Raji (cell line): Measurements from ENCODE around the gene MTUS2.

ENCODE experiments used
- POLR2A ChIP-seq: IDR thresholded peaks from 2 replicates; pipeline ENCODE4 v1.6.1; 2011; ENCODE audit warnings: low read depth, low read length, control low read depth; ENCODE audit not compliant: insufficient read depth

MTUS2 gene

DNA sequence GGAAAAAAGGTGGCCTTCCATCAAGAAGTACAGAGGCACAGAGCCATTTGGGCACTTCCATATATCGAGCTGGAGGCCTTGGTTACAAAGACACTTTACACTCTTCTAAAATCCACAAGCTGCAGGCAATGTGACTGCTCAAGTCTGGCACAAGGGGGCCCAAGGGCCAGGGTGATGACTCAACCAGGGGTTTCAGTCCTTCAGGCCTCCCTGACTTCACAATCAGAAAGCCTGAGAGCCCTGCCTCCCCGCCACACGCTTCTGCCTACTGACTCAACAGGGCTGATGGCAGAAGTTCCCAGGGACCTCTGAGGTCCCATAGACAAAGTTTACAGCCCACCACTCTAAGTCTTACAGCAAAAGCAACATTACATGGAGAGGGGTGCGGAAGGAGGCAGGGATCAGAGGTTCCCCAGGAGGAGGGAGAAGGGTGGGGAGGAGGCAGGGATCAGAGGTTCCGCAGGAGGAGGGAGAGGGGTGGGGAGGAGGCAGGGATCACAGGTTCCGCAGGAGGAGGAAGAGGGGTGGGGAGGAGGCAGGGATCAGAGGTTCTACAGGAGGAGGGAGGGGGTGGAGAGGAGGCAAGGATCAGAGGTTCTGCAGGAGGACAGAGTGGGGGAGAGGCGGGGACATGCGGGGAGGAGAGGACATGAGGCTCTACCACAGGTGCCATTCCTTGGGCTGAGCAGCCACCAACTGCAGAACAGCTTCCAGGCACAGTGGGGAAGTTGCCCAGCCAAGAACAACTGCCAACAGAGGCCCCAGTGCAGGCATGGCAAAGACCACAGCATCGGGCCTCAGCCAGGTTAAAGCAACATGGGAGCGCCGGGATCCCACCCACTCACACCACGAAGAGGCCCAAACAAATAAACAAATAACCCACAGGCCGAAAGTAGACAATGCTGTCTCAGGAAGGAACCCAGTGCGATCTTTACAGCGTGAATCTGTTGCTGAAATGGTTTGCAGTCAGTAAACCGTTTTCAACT, 723.4 kb downstream of the MTUS2 start:
- no peak for TF ChIP-seq POLR2A

- TF ChIP-seq POLR2A = no peak
Observed at GRCh38 chr13:29545988-29546387, 725.8 kb downstream of the MTUS2 start.

- no peak for TF ChIP-seq POLR2A
Observed at GRCh38 chr13:29546662-29547061, 726.5 kb downstream of the MTUS2 start.

- TF ChIP-seq POLR2A = no peak
Observed at GRCh38 chr13:29547153-29547552, 727.0 kb downstream of the MTUS2 start.

DNA sequence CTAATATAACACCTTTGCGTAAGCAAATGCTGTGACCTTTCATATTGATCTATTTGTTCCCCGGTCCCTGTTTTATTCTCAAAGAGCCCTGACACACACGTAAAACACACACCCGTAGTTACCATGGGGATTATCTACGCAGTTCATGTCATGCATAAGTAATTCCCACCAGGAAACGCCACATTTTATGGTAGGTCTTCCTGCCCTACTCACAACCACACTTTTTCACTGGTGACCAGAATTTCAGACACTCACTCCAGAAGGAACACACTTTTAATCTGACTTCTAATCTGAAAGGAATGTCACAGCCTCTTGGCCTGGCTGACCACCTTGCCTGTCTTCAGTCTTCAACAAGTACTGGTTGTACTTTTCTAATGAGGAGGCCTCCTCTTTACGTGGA, 728.6 kb downstream of the MTUS2 start:
- no peak for TF ChIP-seq POLR2A

- TF ChIP-seq POLR2A = no peak
Observed at GRCh38 chr13:29550430-29550988, 730.4 kb downstream of the MTUS2 start.

DNA sequence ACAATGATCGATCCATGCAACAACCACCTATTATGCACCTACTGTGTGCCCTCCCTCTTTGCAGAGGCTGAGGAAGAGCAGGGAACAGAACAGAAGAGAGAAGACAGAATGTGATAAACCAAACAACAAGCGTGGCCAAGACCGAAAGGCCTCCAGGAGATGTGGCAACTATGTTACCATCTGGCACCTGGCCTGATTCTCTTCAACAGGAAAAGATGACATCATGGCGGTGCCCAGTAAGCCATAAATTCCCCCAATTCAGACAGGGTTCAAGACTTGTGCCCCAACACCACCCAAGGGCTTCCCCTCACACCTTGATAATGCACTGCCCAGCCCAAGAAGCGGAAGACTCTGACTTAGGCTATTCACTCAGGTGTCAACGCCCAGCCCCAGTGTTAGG, 731.1 kb downstream of the MTUS2 start:
- TF ChIP-seq POLR2A = no peak
